B cell (primary cell): ENCODE data around the gene RNGTT. TPM values are rescaled to one million over a fixed set of nuclear protein-coding genes. Genes with fewer than 3 reads are reported as not detected.

Experiments used
- ATAC-seq: fragments of 200-7000 bp; cut with Tn5 transposase; one replicate; pipeline ENCODE4 v1.10.0; 2021; ENCODE audit warnings: low read depth, mild to moderate bottlenecking, moderate number of reproducible peaks, moderate library complexity
- CTCF ChIA-PET: fragments of 350-600 bp; sonication (Branson Sonifier 250); formaldehyde crosslinking; loops from one replicate; lab custom pipeline; 2021; ENCODE audit warnings: antibody characterized with exemption, inconsistent platforms; lab: Charles Lee
- POLR2A ChIA-PET: fragments of 350-600 bp; sonication (Branson Sonifier 250); formaldehyde crosslinking; loops from one replicate; lab custom pipeline; 2021; ENCODE audit warnings: antibody characterized with exemption; lab: Charles Lee
- DNase-seq: peaks from one replicate; pipeline ENCODE4 v3.0.0; 2013
- H2AFZ ChIP-seq: 2 replicates; pipeline ENCODE4 v1.6.1; 2012; ENCODE audit warnings: mild to moderate bottlenecking, low read depth, low read length; ENCODE audit not compliant: insufficient read depth, poor library complexity, severe bottlenecking
- H3K27ac ChIP-seq, 2 donors: 1 replicate in 1 of 2; 2 replicates in 1 of 2; pipeline ENCODE4 v1.5.1; 2012 to 2013; ENCODE audit warnings: low read length in 2 of 2, mild to moderate bottlenecking in 2 of 2, moderate library complexity in 1 of 2
- H3K27me3 ChIP-seq, 4 experiments: fragments of 200-600 bp in 1 of 4; sonication (generic) in 1 of 4; replicated peaks in 1 of 4; 1 replicate in 2 of 4; 2 replicates in 2 of 4; pipeline versions ENCODE4 v1.6.1 to v1.7.0; 2013 to 2016; ENCODE audit warnings: low read length in 3 of 4, mild to moderate bottlenecking in 2 of 4, mixed read lengths in 1 of 4, moderate library complexity in 1 of 4; ENCODE audit not compliant: insufficient read depth in 4 of 4, control insufficient read depth in 3 of 4; ENCODE audit errors: control extremely low read depth in 1 of 4
- H3K36me3 ChIP-seq, 2 experiments: replicated peaks in 1 of 2; 1 replicate in 1 of 2; 2 replicates in 1 of 2; pipeline versions ENCODE4 v1.6.1 to v1.7.1; 2013; ENCODE audit warnings: low read length in 1 of 2; ENCODE audit not compliant: insufficient read depth in 2 of 2, control insufficient read depth in 1 of 2; ENCODE audit errors: control extremely low read depth in 1 of 2, extremely low read depth in 1 of 2
- H3K4me1 ChIP-seq, 2 donors: fragments of 200-600 bp in 1 of 2; sonication (generic) in 1 of 2; 1 replicate in 1 of 2; 2 replicates in 1 of 2; pipeline versions ENCODE4 v1.5.1 to v1.6.1; 2013 to 2017; ENCODE audit warnings: low read length in 2 of 2; ENCODE audit not compliant: control insufficient read depth in 2 of 2, insufficient read depth in 2 of 2
- H3K4me2 ChIP-seq: replicated peaks from 2 replicates; pipeline ENCODE3; 2012; ENCODE audit warnings: mild to moderate bottlenecking, low read depth, low read length; ENCODE audit not compliant: poor library complexity, severe bottlenecking
- H3K4me3 ChIP-seq, 5 experiments: fragments of 200-600 bp in 1 of 5; sonication (generic) in 1 of 5; 1 replicate in 3 of 5; 2 replicates in 2 of 5; pipeline versions ENCODE4 v1.5.1 to v1.7.0; 2011 to 2016; ENCODE audit warnings: low read length in 4 of 5, mild to moderate bottlenecking in 4 of 5, low read depth in 2 of 5, control low read depth in 1 of 5, moderate library complexity in 1 of 5; ENCODE audit not compliant: insufficient read depth in 1 of 5; ENCODE audit errors: control extremely low read depth in 1 of 5, extremely low read depth in 1 of 5
- H3K79me2 ChIP-seq: fragments of 200-600 bp; sonication (generic); one replicate; pipeline ENCODE4 v1.6.0; 2016; ENCODE audit warnings: low read length; ENCODE audit not compliant: control insufficient read depth, insufficient read depth
- H3K9ac ChIP-seq: fragments of 200-600 bp; sonication (generic); 2 replicates; pipeline ENCODE4 v1.6.1; 2017; ENCODE audit warnings: mild to moderate bottlenecking, low read length, moderate library complexity
- H3K9me3 ChIP-seq, 3 donors: one replicate each; pipeline versions ENCODE4 v1.6.1 to v1.7.1; 2013; ENCODE audit warnings: low read length in 2 of 3; ENCODE audit not compliant: control insufficient read depth in 2 of 3, insufficient read depth in 1 of 3; ENCODE audit errors: control extremely low read depth in 1 of 3
- H4K20me1 ChIP-seq: 2 replicates; pipeline ENCODE4 v1.6.0; 2012; ENCODE audit warnings: mild to moderate bottlenecking, low read length; ENCODE audit not compliant: insufficient read depth, control insufficient read depth, poor library complexity, severe bottlenecking
- H3K27ac Mint-ChIP-seq: one replicate; pipeline ENCODE4 v1.8.0; 2021; ENCODE audit warnings: mixed read lengths
- H3K27me3 Mint-ChIP-seq: one replicate; pipeline ENCODE4 v1.8.0; 2021; ENCODE audit warnings: mixed read lengths
- H3K4me1 Mint-ChIP-seq: one replicate; pipeline ENCODE4 v1.8.0; 2021; ENCODE audit warnings: mixed read lengths
- H3K4me3 Mint-ChIP-seq: one replicate; pipeline ENCODE4 v1.8.0; 2021; ENCODE audit warnings: mixed read lengths
- H3K9me3 Mint-ChIP-seq: one replicate; pipeline ENCODE4 v1.8.0; 2022; ENCODE audit warnings: mixed read lengths; ENCODE audit not compliant: insufficient read depth
- EZH2 ChIP-seq: IDR thresholded peaks from 2 replicates; pipeline ENCODE4 v1.6.1; 2012; ENCODE audit warnings: borderline replicate concordance, low read depth, mild to moderate bottlenecking, moderate library complexity, low read length; ENCODE audit not compliant: insufficient read depth, poor library complexity, severe bottlenecking
- WGBS: methylation state at CpG from one replicate; pipeline ENCODE4 v1.1.5; 2013; ENCODE audit warnings: missing lambda C conversion rate; ENCODE audit not compliant: insufficient coverage; 5-methylcytosine and 5-hydroxymethylcytosine counted together
- intact Hi-C: fragments of 100-400 bp; cut with micrococcal nuclease; formaldehyde crosslinking; loops from one replicate; pipeline ENCODE4 v1.10.0; 2022
- polyA plus RNA-seq: library from polyadenylated mRNA; depleted of rRNA; stranded (reverse); fragments of >200 nt; gene quantifications from 2 replicates; pipeline ENCODE4 v1.2.3, GENCODE V29; 2012
- total RNA-seq, 2 donors: library from RNA; stranded (reverse); fragments of 120-200 nt in 1 of 2; gene quantifications; 1 replicate in 1 of 2; 2 replicates in 1 of 2; pipeline versions ENCODE4 v1.2.3 to v1.2.4, GENCODE V29; 2013 to 2022
- TF ChIP-seq, protein P1 (sequence below): fragments of 200-600 bp; IDR thresholded peaks from one replicate; pipeline ENCODE4 v1.8.0; 2022; ENCODE audit warnings: antibody characterized with exemption, mild to moderate bottlenecking

The RNGTT gene
- total and polyA plus RNA-seq, 2 donors (not counting 1 experiment from before 2014, with no cell fraction given) = 10.8 to 29.1 TPM

DNA sequence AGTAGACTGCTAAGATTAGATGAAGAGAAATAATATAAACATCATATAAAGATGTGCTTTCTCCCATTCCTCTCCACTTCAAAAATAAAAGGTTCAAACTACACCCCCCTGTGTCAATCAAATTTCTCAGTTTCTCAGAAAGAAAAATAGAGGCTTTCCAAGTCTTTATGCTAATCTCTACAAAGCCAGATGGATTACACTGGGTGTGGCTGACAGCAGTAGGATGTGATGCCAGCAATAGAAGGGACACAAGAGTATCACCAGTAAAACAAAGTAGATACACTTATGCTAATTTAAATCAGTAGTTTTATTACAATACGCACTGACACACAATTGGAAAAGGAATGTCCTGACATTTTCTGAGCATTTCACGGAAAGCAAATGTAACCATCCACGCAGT lies 353.4 kb downstream of the RNGTT start:
- Histone ChIP-seq H3K79me2 (peaks cover 12% of the 10 kb centered on the region), H4K20me1 (no peaks in the 10 kb centered on the region), H3K4me3 (no peak overlapping the region), H3K27me3 (no peaks in the 10 kb centered on the region), H3K9me3 (no peaks in the 10 kb centered on the region), H3K27ac (no peak overlapping the region), H2AFZ (no peak overlapping the region), H3K9ac (no peak overlapping the region), H3K36me3 (peaks cover 0 to 14% of the 10 kb centered on the region in 2 experiments), H3K4me2 (no peak overlapping the region), H3K4me1 (peaks cover 32 to 39% of the 10 kb centered on the region in 2 donors)
- H3K4me1 Mint-ChIP-seq = peaks cover 32% of the 10 kb centered on the region
- H3K27me3 Mint-ChIP-seq = no peaks in the 10 kb centered on the region
- H3K9me3 Mint-ChIP-seq = no peaks in the 10 kb centered on the region
- ChIA-PET POLR2A (no interaction called here), CTCF (no interaction called here)
- ATAC-seq = no peak
- DNase-seq = no peak
- no peak overlapping the region for H3K4me3 Mint-ChIP-seq
- H3K27ac Mint-ChIP-seq = no peak overlapping the region
- WGBS = no CpG with 5 or more reads among the region's 3 CpGs
- no peak for TF ChIP-seq EZH2
- TF ChIP-seq, protein P1, sequence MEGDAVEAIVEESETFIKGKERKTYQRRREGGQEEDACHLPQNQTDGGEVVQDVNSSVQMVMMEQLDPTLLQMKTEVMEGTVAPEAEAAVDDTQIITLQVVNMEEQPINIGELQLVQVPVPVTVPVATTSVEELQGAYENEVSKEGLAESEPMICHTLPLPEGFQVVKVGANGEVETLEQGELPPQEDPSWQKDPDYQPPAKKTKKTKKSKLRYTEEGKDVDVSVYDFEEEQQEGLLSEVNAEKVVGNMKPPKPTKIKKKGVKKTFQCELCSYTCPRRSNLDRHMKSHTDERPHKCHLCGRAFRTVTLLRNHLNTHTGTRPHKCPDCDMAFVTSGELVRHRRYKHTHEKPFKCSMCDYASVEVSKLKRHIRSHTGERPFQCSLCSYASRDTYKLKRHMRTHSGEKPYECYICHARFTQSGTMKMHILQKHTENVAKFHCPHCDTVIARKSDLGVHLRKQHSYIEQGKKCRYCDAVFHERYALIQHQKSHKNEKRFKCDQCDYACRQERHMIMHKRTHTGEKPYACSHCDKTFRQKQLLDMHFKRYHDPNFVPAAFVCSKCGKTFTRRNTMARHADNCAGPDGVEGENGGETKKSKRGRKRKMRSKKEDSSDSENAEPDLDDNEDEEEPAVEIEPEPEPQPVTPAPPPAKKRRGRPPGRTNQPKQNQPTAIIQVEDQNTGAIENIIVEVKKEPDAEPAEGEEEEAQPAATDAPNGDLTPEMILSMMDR = no peak
- intact Hi-C loops = loop anchor here (10.0 kb wide), 1 partner anchor 445 kb away; the partner anchor contains the start of gene CNR1

DNA sequence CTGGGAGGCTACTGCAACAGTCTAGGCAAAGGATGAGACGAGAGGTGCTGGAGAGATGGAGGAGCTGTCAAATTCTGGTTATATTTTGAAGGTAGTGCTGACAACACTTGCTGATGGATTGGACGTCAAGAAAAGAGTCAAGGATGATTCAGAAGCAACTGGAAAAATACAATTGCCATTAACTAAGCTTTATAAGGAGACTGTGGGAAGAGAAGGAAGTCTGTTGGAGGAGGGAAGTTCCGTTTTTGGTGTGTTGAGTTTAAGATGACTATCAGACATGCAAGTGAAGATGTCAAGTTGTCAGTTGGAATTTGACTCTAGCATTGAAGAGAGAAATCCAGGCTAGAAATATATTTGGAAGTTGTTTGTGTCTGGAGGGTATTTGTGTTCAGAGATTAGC lies 358.1 kb downstream of the RNGTT start:
- Mint-ChIP-seq H3K4me3 (no peak overlapping the region), H3K27me3 (no peaks in the 10 kb centered on the region), H3K27ac (no peak overlapping the region), H3K4me1 (peaks cover 4% of the 10 kb centered on the region), H3K9me3 (no peaks in the 10 kb centered on the region)
- Histone ChIP-seq H3K27ac (no peak overlapping the region), H3K4me1 (peaks cover 0 to 9% of the 10 kb centered on the region in 2 donors), H3K9me3 (no peaks in the 10 kb centered on the region), H2AFZ (no peak overlapping the region), H3K4me3 (no peak overlapping the region), H3K79me2 (peaks cover 9% of the 10 kb centered on the region), H3K9ac (no peak overlapping the region), H3K4me2 (no peak overlapping the region), H3K36me3 (peaks cover 0 to 5% of the 10 kb centered on the region in 2 experiments), H4K20me1 (no peaks in the 10 kb centered on the region), H3K27me3 (no peaks in the 10 kb centered on the region)
- 67% methylated on average over 3 of the region's 3 CpGs for WGBS
- TF ChIP-seq EZH2 = no peak
- TF ChIP-seq, protein P1 = no peak
- CTCF ChIA-PET = no interaction called here
- intact Hi-C loops = no loop called here
- POLR2A ChIA-PET = no interaction called here
- ATAC-seq (no peak), DNase-seq (no peak)
